SK-N-SH treated with all-trans-retinoic acid at 6 μM for 48 hours (cell line): ENCODE data around the gene PCF11.

Experiments used
- ATAC-seq: fragments of 200-7000 bp; cut with Tn5 transposase; 3 replicates; pipeline ENCODE4 v1.9.1; 2020; ENCODE audit warnings: mild to moderate bottlenecking, moderate library complexity
- ARNTL ChIP-seq: fragments of 450-650 bp; formaldehyde crosslinking; IDR thresholded peaks from 2 replicates; pipeline ENCODE4 v1.5.0; 2020; ENCODE audit warnings: low read depth, mild to moderate bottlenecking, moderate library complexity, borderline replicate concordance
- BACH2 ChIP-seq: fragments of 250-450 bp; sonication (Bioruptor Pico); IDR thresholded peaks from 2 replicates; pipeline ENCODE4 v1.9.0; 2021; ENCODE audit warnings: mild to moderate bottlenecking, borderline replicate concordance
- CREB5 ChIP-seq: fragments of 250-450 bp; sonication (Bioruptor Pico); IDR thresholded peaks from 2 replicates; pipeline ENCODE4 v1.5.1; 2020; ENCODE audit warnings: low read depth, mild to moderate bottlenecking, moderate library complexity
- CSDC2 ChIP-seq: fragments of 250-450 bp; sonication (Bioruptor Pico); IDR thresholded peaks from 2 replicates; pipeline ENCODE4 v1.5.0; 2020; ENCODE audit warnings: mild to moderate bottlenecking, moderate library complexity
- CSRNP3 ChIP-seq: fragments of 250-450 bp; sonication (Bioruptor Pico); IDR thresholded peaks from 2 replicates; pipeline ENCODE4 v1.5.1; 2021; ENCODE audit warnings: mild to moderate bottlenecking, moderate library complexity
- ESRRG ChIP-seq: fragments of 250-450 bp; sonication (Bioruptor Pico); IDR thresholded peaks from 2 replicates; pipeline ENCODE4 v1.6.1; 2021; ENCODE audit warnings: mild to moderate bottlenecking
- GLIS3 ChIP-seq: fragments of 250-450 bp; sonication (Bioruptor Pico); IDR thresholded peaks from 2 replicates; pipeline ENCODE4 v1.5.0; 2020; ENCODE audit warnings: mild to moderate bottlenecking, moderate library complexity
- ISL1 ChIP-seq: fragments of 250-450 bp; sonication (Bioruptor Pico); IDR thresholded peaks from 2 replicates; pipeline ENCODE4 v2.1.2; 2022; ENCODE audit warnings: mild to moderate bottlenecking, moderate library complexity
- OSR1 ChIP-seq: fragments of 250-450 bp; sonication (Bioruptor Pico); IDR thresholded peaks from 2 replicates; pipeline ENCODE4 v1.8.0; 2022; ENCODE audit warnings: moderate library complexity, mild to moderate bottlenecking, inconsistent platforms
- POU6F1 ChIP-seq: fragments of 250-450 bp; sonication (Bioruptor Pico); IDR thresholded peaks from 2 replicates; pipeline ENCODE4 v1.8.0; 2021; ENCODE audit warnings: low read depth, mild to moderate bottlenecking, moderate library complexity, borderline replicate concordance
- PPARA ChIP-seq: fragments of 250-450 bp; sonication (Bioruptor Pico); IDR thresholded peaks from 2 replicates; pipeline ENCODE4 v1.5.0; 2020; ENCODE audit warnings: mild to moderate bottlenecking, borderline replicate concordance
- RARB ChIP-seq: fragments of 250-450 bp; sonication (Bioruptor Pico); IDR thresholded peaks from 2 replicates; pipeline ENCODE4 v1.8.0; 2021; ENCODE audit warnings: mild to moderate bottlenecking, moderate library complexity
- SNAI2 ChIP-seq: fragments of 250-450 bp; sonication (Bioruptor Pico); IDR thresholded peaks from 2 replicates; pipeline ENCODE4 v1.5.0; 2020; ENCODE audit warnings: mild to moderate bottlenecking, moderate library complexity
- TCF4 ChIP-seq: fragments of 250-450 bp; sonication (Bioruptor Pico); IDR thresholded peaks from 2 replicates; pipeline ENCODE4 v1.8.0; 2021; ENCODE audit warnings: mild to moderate bottlenecking, moderate library complexity, borderline replicate concordance
- TOX ChIP-seq: fragments of 250-450 bp; sonication (Bioruptor Pico); IDR thresholded peaks from 2 replicates; pipeline ENCODE4 v1.8.0; 2021; ENCODE audit warnings: mild to moderate bottlenecking, moderate library complexity, borderline replicate concordance
- TSHZ2 ChIP-seq: fragments of 250-450 bp; sonication (Bioruptor Pico); IDR thresholded peaks from 2 replicates; pipeline ENCODE4 v1.5.0; 2020; ENCODE audit warnings: mild to moderate bottlenecking, moderate library complexity
- ZC3H10 ChIP-seq: fragments of 250-450 bp; sonication (Bioruptor Pico); IDR thresholded peaks from 2 replicates; pipeline ENCODE4 v1.5.1; 2021; ENCODE audit warnings: mild to moderate bottlenecking, moderate library complexity
- ZFP3 ChIP-seq: fragments of 250-450 bp; sonication (Bioruptor Pico); IDR thresholded peaks from 2 replicates; pipeline ENCODE4 v1.5.0; 2020; ENCODE audit warnings: mild to moderate bottlenecking, moderate library complexity
- ZFP30 ChIP-seq: fragments of 450-650 bp; formaldehyde crosslinking; IDR thresholded peaks from 2 replicates; pipeline ENCODE4 v1.5.0; 2022; ENCODE audit warnings: mild to moderate bottlenecking, moderate library complexity
- ZNF565 ChIP-seq: fragments of 450-650 bp; formaldehyde crosslinking; conservative IDR thresholded peaks from 2 replicates; pipeline ENCODE4 v1.5.0; 2020; ENCODE audit warnings: low read depth, mild to moderate bottlenecking, moderate library complexity
- ZNF70 ChIP-seq: fragments of 450-650 bp; formaldehyde crosslinking; IDR thresholded peaks from 2 replicates; pipeline ENCODE4 v1.5.0; 2020; ENCODE audit warnings: mild to moderate bottlenecking, moderate library complexity
- ZNF8 ChIP-seq: fragments of 450-650 bp; formaldehyde crosslinking; IDR thresholded peaks from 2 replicates; pipeline ENCODE4 v1.5.0; 2020; ENCODE audit warnings: mild to moderate bottlenecking, moderate library complexity
- TF ChIP-seq, protein P1 (sequence below): fragments of 250-450 bp; sonication (Bioruptor Pico); IDR thresholded peaks from 2 replicates; pipeline ENCODE4 v1.8.0; 2020; ENCODE audit warnings: mild to moderate bottlenecking, moderate library complexity, borderline replicate concordance

The PCF11 gene

GRCh38 chr11:83115551-83115950 is 41.4 kb upstream of the PCF11 start:
- TF ChIP-seq ISL1 (no peak), TSHZ2 (CRISPR knock-in tag) (no peak), CSRNP3 (CRISPR knock-in tag) (no peak), OSR1 (CRISPR knock-in tag) (no peak), ARNTL (CRISPR knock-in tag) (no peak), CSDC2 (CRISPR knock-in tag) (no peak), TCF4 (CRISPR knock-in tag) (no peak), ESRRG (no peak), RARB (no peak), GLIS3 (no peak), ZNF8 (no peak), CREB5 (CRISPR knock-in tag) (no peak), ZFP30 (CRISPR knock-in tag) (no peak), ZNF565 (CRISPR knock-in tag) (no peak), ZFP3 (no peak), BACH2 (CRISPR knock-in tag) (no peak), PPARA (no peak), ZC3H10 (CRISPR knock-in tag) (no peak), TOX (CRISPR knock-in tag) (no peak)
- TF ChIP-seq, protein P1, sequence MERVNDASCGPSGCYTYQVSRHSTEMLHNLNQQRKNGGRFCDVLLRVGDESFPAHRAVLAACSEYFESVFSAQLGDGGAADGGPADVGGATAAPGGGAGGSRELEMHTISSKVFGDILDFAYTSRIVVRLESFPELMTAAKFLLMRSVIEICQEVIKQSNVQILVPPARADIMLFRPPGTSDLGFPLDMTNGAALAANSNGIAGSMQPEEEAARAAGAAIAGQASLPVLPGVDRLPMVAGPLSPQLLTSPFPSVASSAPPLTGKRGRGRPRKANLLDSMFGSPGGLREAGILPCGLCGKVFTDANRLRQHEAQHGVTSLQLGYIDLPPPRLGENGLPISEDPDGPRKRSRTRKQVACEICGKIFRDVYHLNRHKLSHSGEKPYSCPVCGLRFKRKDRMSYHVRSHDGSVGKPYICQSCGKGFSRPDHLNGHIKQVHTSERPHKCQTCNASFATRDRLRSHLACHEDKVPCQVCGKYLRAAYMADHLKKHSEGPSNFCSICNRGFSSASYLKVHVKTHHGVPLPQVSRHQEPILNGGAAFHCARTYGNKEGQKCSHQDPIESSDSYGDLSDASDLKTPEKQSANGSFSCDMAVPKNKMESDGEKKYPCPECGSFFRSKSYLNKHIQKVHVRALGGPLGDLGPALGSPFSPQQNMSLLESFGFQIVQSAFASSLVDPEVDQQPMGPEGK (CRISPR knock-in tag), result no peak
- ATAC-seq, result no peak

DNA sequence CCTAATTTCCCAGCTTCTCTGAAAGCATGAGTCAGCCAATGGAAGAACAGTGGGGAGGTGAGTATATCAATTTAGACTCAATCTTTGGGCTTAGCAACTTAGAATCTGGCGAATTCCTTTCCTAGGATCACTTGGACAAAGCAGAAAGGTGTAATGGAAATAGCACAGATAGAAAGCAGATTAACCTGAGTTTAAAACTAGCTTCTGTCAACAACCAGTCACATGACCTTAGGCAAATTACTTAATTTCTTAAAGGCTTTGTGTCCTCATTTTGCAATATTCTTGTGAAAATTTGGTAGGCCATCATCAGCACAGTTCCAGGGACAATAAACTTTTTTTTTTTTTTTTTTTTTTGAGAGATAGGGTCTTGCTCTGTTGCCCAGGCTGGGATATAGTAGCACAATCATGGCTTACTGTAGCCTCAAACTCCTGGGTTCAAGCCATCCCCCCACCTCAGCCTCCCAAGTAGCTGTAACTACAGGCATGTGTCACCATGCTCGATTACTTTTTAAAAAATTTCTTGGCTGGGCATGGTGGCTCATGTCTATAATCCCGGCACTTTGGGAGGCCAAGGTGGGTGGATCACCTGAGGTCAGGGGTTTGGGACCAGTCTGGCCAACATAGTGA is 40.8 kb upstream of the PCF11 start:
- no peak for TF ChIP-seq ESRRG
- TF ChIP-seq TOX (CRISPR knock-in tag), result no peak
- TF ChIP-seq RARB, result no peak
- no peak for TF ChIP-seq OSR1 (CRISPR knock-in tag)
- TF ChIP-seq ZNF565 (CRISPR knock-in tag), result no peak
- TF ChIP-seq SNAI2, result no peak
- no peak for TF ChIP-seq BACH2 (CRISPR knock-in tag)
- TF ChIP-seq POU6F1, result no peak
- TF ChIP-seq GLIS3, result no peak
- no peak for TF ChIP-seq ZNF70 (CRISPR knock-in tag)
- no peak for TF ChIP-seq ARNTL (CRISPR knock-in tag)
- TF ChIP-seq, protein P1 (CRISPR knock-in tag), result no peak
- TF ChIP-seq ISL1, result no peak
- no peak for TF ChIP-seq CSRNP3 (CRISPR knock-in tag)
- TF ChIP-seq ZFP30 (CRISPR knock-in tag), result no peak
- TF ChIP-seq ZNF8, result no peak
- ATAC-seq, result no peak
